ENCODE results near the gene PPP4R2.

DNA sequence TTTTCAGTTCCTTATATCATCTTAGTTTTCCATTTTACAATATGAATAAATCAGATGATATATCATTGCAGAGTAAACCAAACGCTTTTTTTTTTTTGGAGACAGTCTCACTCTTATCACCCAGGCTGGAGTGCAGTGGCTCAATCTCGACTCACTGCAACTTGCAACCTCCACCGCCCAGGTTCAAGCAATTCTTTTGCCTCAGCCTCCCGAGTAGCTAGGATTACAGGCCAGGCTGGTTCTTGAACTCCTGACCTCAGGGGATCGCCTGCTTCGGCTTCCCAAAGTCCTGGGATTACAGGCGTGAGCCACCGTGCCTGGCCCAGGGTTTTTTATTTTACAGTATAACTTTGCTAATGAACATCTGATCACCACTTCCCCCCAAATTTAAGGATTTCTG, 59.0 kb downstream of the PPP4R2 start:
- no peak for TF ChIP-seq CTCF (IDR thresholded peaks at IDR 0.05; ENCODE audit: low read length)
- no peak for TF ChIP-seq EZH2 (IDR thresholded peaks at IDR 0.05; ENCODE audit: borderline replicate concordance, low read length)
